ENCODE data around the gene PPP6R1.
"Not testable (repeated sequence)": the region's sequence is repeated elsewhere in the genome, so short reads cannot be mapped to it uniquely, and the experiment has no call there.

The PPP6R1 gene

DNA sequence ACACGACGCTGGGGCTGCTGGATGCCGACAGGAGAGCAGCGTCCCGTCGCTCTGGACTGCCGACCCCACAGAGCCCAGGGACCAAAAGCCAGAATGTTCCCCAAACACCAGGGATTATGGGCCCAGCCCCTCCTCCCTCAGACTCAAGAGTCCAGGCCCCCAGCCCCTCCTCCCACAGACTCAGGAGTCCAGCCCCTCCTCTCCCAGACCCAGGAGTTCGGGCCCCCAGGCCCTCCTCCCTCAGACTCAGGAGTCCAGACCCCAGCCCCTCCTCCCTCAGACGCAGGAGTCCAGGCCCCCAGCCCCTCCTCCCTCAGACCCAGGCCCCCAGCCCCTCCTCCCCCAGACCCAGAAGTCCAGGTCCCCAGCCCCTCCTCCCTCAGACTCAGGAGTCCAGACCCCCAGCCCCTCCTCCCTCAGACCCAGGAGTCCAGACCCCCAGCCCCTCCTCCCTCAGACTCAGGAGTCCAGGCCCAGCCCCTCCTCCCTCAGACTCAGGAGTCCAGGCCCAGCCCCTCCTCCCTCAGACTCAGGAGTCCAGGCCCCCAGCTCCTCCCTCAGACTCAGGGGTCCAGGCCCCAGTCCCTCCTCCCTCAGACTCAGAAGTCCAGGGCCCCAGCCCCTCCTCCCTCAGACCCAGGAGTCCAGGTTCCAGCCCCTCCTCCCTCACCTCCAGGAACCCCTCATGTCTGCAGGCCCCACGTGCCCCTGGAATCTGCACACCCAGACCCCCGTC lies 34.0 kb downstream of the PPP6R1 start:
- not testable (repeated sequence) for DNase-seq (ENCODE audit: low read depth)

- DNase-seq (ENCODE audit: low read depth): no peak
These were observed 34.7 kb downstream of the PPP6R1 start for GRCh38 chr19:55224038-55224665.

DNA sequence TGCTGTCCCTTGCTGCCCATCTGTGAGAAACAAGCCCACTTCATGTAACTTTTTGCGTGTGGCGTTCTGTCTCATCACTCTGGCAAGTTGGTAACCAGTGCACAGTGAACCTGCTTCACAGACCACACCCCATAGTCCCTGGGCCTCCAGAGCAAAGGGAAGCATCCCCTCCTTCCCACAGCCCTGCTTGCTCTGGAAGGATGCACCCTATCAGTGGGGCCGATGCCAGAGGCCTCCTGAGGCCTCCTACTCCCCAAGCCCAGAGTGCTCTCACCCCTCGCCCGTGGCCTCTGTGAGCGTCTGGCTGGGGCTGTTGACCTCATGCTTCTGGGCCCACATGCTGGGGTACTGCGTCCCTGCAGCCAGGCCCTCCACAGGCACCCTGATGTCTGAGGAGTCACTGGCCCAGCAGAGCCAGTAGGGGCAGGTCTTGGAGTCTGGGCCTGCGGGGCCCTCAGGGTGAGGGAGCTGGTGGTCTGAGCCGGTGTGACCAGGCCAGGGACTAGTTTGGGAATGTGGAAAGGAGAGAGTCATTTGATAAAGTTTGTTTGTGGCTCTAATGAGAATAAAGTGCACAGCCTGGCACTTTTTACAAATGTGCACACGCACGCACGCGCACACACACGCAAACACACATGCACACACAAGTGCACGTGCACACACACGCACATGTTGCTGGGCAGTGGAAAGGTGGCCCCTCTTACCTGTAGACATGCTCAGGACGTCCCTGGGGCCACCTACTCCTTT lies 35.4 kb downstream of the PPP6R1 start:
- DNase-seq (ENCODE audit: low read depth): no peak

- no peak for DNase-seq (ENCODE audit: low read depth)
These were observed 38.3 kb downstream of the PPP6R1 start for GRCh38 chr19:55220525-55220924.

GRCh38 chr19:55216461-55217198 lies 42.2 kb downstream of the PPP6R1 start:
- DNase-seq (ENCODE audit: low read depth): peak; percentile 99

GRCh38 chr19:55213547-55213946 lies 45.3 kb downstream of the PPP6R1 start:
- no peak for DNase-seq (ENCODE audit: low read depth)

- no peak for DNase-seq (ENCODE audit: low read depth)
These were observed 46.4 kb downstream of the PPP6R1 start for GRCh38 chr19:55212447-55212846.

GRCh38 chr19:55209693-55210472 lies 48.9 kb downstream of the PPP6R1 start:
- DNase-seq (ENCODE audit: low read depth): peak; percentile 96

DNA sequence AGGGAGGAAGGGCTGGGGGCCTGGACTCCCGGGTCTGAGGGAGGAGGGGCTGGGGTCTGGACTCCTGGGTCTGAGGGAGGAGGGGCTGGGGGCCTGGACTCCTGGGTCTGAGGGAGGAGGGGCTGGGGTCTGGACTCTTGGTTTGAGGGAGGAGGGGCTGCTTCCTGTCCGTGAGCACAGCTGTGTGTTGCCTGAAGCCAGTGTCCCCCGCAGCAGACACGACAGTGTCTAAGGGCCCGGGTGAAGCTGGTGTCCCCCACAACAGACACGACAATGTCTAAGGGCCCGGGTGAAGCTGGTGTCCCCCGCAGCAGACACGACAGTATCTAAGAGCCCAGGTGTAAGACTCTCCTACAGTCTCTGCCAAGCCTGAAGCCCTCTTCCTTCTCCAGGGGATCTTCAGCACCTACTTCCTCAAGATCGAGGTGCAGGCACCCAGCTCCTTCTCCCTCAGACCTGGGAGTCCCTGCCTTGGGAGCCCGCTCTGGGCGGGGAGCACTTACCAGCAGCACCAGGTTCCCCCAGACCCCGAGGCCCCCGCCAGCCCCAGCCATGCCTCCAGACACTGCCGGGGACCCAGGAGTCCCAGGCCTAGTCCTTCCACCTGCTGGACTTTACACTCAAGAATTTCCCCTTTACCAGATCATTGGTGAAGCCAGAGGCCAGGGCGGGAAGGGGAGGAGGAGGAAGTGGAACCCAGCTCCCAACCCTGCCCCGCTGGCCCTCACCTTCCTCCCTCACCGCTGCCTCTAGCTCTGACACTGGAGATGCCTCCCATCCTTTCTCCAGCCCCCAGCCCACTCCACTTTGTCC lies 49.7 kb downstream of the PPP6R1 start, which contains the start of gene PTPRH:
PTPRH (minus strand) TSS at position 622 of the 813 bp plus-strand sequence; CDS start at position 554, 68 bp downstream.
- no peak for DNase-seq (ENCODE audit: low read depth)

DNA sequence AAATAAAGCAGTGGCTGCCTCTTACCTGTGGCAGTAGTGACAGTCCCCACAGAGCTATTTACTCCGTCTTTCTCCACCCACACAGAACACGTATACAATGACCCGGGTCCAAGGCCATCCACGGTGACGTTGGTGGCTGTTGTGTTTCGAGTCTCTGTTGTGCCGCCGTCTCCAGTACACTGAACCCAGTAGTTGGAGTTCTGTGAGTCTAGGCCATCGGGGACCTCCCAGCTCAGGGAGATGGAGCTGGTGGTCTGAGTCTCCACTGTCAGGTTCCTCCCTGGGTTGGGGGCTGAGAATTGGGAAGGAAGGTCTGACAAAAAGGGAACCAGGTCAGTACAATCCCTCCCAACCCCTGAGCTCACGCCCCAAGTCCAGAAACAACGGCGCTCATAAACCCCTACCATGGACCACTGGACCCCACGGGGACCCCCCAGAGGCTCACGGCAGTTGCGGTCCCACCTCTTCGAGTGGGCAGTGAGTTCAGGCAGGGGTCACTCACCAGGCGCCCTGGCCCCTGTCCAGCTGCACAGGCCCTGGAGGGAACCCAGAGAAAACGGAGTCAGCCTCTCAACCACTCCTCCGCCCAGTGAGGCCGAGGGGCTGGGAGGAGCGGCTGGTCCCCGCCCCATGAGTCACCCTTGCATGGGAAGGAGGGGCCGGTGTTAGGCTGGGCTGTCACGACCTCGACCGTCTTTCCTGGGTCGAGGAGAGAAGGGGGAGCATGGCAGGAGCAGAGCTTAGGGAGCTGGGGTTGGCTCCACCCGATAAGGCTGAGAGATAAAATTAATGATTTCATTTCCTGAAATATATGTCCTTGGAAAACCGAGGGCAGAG lies 51.9 kb downstream of the PPP6R1 start:
- DNase-seq (ENCODE audit: low read depth): peak; percentile 82

- not testable (repeated sequence) for DNase-seq (ENCODE audit: low read depth)
These were observed 56.6 kb downstream of the PPP6R1 start for GRCh38 chr19:55202199-55202598.

DNA sequence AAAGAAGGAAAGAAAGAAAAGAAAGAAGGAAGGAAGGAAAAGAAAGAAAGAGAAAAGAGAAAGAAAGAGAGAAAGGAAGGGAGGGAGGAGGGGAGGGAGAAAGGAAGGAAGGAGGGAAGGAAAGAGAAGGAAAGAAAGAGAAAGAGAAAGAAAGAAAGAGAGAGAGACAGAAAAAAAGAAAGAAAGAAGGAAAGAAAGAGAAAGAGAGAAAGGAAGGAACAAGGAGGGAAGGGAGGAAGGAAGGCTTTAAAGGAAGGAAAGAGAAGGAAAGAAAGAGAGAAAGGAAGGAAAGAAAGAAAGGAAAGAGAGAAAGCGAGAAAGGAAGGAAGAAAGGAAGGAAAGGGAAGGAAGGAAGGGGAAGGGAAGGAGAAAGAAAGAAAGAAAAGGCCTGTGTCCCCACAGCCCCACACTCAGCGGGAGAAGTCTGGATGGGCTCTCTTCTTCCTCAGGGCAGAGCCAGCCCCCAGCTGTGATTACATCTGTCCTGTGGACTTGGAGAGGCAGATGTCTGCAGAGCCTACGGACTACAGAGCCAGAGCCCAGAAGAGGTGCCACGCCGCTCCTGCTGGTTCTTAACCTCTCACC lies 59.1 kb downstream of the PPP6R1 start:
- DNase-seq (ENCODE audit: low read depth): no peak

DNA sequence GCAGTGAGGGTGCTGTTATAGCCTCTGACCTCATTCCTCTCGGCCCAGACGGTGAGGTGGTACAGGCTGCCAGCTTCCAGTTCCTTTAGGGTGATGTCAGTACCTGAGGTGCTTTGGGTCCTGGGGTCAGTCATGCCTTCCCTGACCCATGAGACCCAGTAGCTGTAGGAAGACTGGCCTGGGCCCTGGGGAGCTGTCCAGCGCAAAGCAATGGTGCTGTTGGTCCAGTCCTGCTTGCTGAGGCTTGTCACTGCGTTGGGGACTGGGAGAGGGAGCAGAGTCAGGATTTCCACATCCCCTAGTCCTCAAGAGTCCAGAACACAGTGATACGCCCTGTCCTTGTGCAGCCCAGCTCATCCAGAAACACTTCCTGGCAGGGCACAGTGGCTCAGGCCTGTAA lies 60.2 kb downstream of the PPP6R1 start:
- DNase-seq (ENCODE audit: low read depth): no peak

- no peak for DNase-seq (ENCODE audit: low read depth)
These were observed 61.3 kb downstream of the PPP6R1 start for GRCh38 chr19:55197528-55197927.

DNA sequence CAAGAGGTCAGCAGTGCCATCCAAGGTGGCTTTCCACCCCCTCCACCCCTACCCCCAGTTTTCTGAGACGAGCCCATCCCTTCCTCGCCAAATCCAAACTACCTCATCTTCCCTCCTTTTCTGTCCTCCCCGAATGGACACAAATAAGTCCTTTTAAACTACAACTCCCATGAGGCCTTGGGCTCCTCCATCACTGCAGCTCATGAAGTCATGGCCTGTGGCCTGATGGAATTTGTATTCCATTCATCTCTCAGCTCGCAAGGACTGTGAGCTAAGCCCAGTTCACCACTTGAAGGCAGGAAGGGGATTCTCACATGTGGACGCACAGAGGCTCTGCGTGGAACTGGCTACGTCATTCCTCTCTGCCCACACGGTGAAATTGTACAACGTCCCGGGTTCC lies 62.0 kb downstream of the PPP6R1 start:
- DNase-seq (ENCODE audit: low read depth): no peak

GRCh38 chr19:55193481-55193880 lies 65.3 kb downstream of the PPP6R1 start:
- no peak for DNase-seq (ENCODE audit: low read depth)

GRCh38 chr19:55189403-55189835 lies 69.4 kb downstream of the PPP6R1 start:
- peak; percentile 89 for DNase-seq (ENCODE audit: low read depth)

DNA sequence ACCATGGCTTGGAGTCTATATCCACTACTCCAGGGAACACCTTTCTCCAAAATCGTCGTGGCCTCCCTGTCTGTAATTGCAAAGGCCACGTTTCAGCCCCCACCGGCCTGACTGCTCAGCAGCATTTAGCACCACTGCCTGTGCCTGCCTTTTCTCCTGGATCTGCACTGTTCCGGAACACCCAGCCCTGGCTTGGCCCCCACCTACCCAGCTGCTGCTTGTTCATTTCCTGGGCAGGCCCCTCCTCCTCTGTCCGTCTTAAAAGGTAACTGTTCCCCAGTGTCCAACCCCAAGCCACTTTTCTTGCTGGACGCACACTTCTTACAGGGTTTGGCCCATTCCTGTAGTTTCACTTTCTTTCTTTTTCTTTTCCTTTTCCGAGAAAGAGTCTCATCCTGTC lies 70.2 kb downstream of the PPP6R1 start:
- no peak for DNase-seq (ENCODE audit: low read depth)

- DNase-seq (ENCODE audit: low read depth): no peak
These were observed 72.7 kb downstream of the PPP6R1 start for GRCh38 chr19:55186080-55186479.

Data from HS-5 (cell line).